Adrenal gland (tissue), 5 donors: ENCODE measurements around the gene LYPD6B.

ENCODE experiments used
- CTCF ChIP-seq, 6 experiments: fragments of 450-650 bp in 4 of 6; fragments of 200-600 bp in 2 of 6; sonication (generic) in 1 of 6; IDR thresholded peaks; 1 replicate in 5 of 6; 2 replicates in 1 of 6; pipeline versions ENCODE4 v1.5.1 to v1.8.0; 2016 to 2021; ENCODE audit warnings: antibody characterized with exemption in 6 of 6, mild to moderate bottlenecking in 2 of 6, moderate library complexity in 1 of 6
- POLR2A ChIP-seq, 2 donors: fragments of 450-650 bp; IDR thresholded peaks; one replicate each; pipeline ENCODE4 v1.6.1; 2017; ENCODE audit warnings: antibody characterized with exemption in 2 of 2, mild to moderate bottlenecking in 2 of 2, moderate library complexity in 1 of 2
- donor health status: DM: no; HTN: no; CAD: no.

DNA sequence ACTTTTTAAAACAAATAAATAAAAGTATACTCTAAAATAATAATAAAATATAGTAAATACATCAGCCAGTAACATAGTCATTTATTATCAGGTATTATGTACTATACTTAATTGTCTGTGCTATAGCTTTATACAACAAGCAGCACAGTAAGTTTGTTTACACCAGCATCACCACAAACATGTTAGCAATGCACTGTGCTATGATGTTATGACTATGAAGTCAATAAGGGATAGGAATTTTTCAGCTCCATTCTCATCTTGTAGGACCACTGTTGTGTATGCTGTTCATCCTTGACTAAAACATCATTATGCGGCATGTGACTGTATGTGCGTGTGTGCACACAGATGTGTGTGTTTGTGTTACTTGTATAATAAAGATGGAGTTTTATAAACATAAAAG, 137.5 kb downstream of the LYPD6B start:
- TF ChIP-seq CTCF (IDR thresholded peaks at IDR 0.05) (no peak), POLR2A (IDR thresholded peaks at IDR 0.05) (no peak)
